Measurements from ENCODE around the gene DLEC1. TPM values are rescaled to one million over a fixed set of nuclear protein-coding genes. Genes with fewer than 3 reads are reported as not detected.

The DLEC1 gene
- total and polyA plus RNA-seq, 4 donors: 1.2 to 8.4 (median 7.0) TPM

DNA sequence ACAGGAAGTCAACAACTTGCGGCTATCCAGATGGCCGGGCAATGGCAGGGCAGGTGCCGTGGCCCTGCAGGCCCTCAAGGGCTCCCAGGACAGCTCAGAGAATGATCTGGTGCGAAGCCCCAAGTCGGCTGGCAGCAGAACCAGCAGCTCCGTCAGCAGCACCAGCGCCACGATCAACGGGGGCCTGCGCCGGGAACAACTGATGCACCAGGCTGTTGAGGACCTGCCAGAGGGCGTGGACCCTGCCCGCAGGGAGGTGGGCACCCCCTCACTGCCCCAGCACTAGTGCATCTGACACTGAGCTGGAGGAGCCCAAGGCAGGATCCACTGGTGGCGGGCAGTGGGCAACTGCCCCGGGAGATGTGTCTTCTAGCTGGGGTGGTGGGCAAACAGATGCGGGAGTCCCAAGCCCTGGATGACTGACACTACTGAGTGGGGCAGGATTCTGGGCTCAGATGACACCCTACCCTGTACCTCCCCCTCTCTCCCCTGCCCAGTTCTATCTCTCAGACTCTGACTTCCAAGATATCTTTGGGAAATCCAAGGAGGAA, 32.5 kb upstream of the DLEC1 start:
- WGBS (ENCODE audit: insufficient coverage): 96% methylated on average over 16 of the region's 16 CpGs
- H3K36me3 ChIP-seq (ENCODE audit: control insufficient read depth, insufficient read depth, low read length): peaks cover 88% of the 10 kb centered on the region
- no peak for DNase-seq (ENCODE audit: low read depth in 4 of 6, low spot score in 6 of 6)
- H3K9me3 ChIP-seq (ENCODE audit: control insufficient read depth, insufficient read depth, low read length): no peaks in the 10 kb centered on the region
- H3K4me3 ChIP-seq (ENCODE audit: low read depth, low read length): no peak overlapping the region
- H3K27ac ChIP-seq (ENCODE audit: low read depth, low read length): no peak overlapping the region
- no peaks in the 10 kb centered on the region for H3K27me3 ChIP-seq (ENCODE audit: control insufficient read depth, insufficient read depth, low read length)
- peaks cover 47% of the 10 kb centered on the region for H3K4me1 ChIP-seq (ENCODE audit: control insufficient read depth, insufficient read depth, low read length)

DNA sequence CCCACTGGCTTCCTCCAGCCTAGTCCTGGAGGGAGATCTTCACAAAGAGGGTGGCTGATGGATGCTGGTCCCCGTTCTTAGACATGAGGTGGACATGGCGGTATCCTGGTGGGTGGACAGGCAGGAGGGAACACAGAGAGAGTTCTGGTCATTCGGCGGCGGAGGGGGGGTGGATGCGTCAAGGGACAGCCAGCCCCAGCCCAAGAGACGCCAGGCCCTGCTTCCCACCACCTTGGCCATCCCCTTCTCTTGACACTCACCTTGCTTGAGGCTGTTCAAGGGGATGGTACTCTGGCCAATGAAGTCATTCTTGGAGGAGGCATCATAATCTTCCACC, 31.3 kb upstream of the DLEC1 start:
- 94% methylated on average over 5 of the region's 7 CpGs for WGBS (ENCODE audit: insufficient coverage)
- Histone ChIP-seq H3K9me3 (ENCODE audit: control insufficient read depth, insufficient read depth, low read length) (no peaks in the 10 kb centered on the region), H3K27ac (ENCODE audit: low read depth, low read length) (no peak overlapping the region), H3K4me1 (ENCODE audit: control insufficient read depth, insufficient read depth, low read length) (peaks cover 37% of the 10 kb centered on the region), H3K4me3 (ENCODE audit: low read depth, low read length) (no peak overlapping the region), H3K27me3 (ENCODE audit: control insufficient read depth, insufficient read depth, low read length) (no peaks in the 10 kb centered on the region), H3K36me3 (ENCODE audit: control insufficient read depth, insufficient read depth, low read length) (peaks cover 81% of the 10 kb centered on the region)
- no peak for DNase-seq (ENCODE audit: low read depth in 4 of 6, low spot score in 6 of 6)

DNA sequence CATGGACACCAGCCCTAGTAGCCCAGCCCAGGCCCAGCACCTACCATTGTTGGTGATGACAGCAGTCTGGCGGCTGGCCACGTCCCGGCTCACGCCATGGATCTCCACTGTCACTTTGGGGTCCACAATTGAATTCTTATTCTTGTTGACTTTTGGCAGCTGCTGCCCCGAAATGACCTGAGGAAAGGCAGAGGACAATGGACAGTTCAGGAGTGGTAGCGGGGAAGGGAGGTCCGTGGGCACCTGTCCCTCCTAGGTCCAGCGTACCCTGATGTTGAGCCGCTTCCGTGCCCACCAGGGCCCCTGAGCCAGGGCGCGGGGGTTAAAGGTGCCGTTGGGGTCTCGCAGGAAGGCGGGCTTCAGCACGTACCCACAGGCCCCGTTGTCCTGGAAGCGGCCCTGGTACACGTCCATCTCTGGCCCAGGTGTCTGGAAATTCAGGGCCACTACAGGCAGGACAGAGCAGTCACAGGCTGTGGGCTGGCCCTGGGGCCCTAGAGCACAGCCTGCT, 30.8 kb upstream of the DLEC1 start:
- peaks cover 32% of the 10 kb centered on the region for H3K4me1 ChIP-seq (ENCODE audit: control insufficient read depth, insufficient read depth, low read length)
- H3K9me3 ChIP-seq (ENCODE audit: control insufficient read depth, insufficient read depth, low read length): no peaks in the 10 kb centered on the region
- H3K4me3 ChIP-seq (ENCODE audit: low read depth, low read length): no peak overlapping the region
- no peak overlapping the region for H3K27ac ChIP-seq (ENCODE audit: low read depth, low read length)
- WGBS (ENCODE audit: insufficient coverage): 95% methylated on average over 19 of the region's 19 CpGs
- H3K27me3 ChIP-seq (ENCODE audit: control insufficient read depth, insufficient read depth, low read length): no peaks in the 10 kb centered on the region
- peaks cover 78% of the 10 kb centered on the region for H3K36me3 ChIP-seq (ENCODE audit: control insufficient read depth, insufficient read depth, low read length)
- DNase-seq (ENCODE audit: low read depth in 4 of 6, low spot score in 6 of 6): no peak

DNA sequence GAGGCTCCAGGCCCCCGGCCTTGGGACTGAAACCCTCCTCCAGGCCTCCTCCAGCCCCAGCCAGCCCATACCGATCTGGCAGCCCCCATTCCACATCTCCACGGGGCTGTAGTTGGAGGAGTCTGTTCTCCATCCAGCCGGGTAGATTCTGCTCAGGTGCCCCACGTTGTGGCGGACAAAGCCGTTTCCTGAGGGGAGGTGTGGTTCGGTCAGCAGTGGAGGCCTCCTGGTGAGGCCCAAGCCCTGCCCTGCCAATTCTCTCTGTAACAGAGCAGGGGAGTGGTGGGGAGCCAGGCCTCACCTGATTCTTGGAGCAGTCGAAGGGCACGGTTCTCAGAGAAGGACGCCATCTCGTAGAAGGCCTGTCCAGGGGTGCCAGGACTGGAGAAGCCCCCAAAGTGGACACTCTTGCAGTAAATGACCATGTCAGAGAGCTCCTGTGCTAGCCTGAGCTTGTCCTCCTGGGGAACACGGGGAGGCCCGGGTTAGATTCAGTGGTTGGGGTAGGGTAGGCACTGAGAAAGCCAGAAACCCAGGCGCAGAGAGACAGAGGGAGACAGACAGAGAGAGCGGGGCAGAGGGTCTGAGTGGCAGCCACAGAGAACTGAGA, 29.9 kb upstream of the DLEC1 start:
- Histone ChIP-seq H3K27me3 (ENCODE audit: control insufficient read depth, insufficient read depth, low read length) (no peaks in the 10 kb centered on the region), H3K9me3 (ENCODE audit: control insufficient read depth, insufficient read depth, low read length) (no peaks in the 10 kb centered on the region), H3K36me3 (ENCODE audit: control insufficient read depth, insufficient read depth, low read length) (peaks cover 69% of the 10 kb centered on the region), H3K4me1 (ENCODE audit: control insufficient read depth, insufficient read depth, low read length) (peaks cover 23% of the 10 kb centered on the region), H3K27ac (ENCODE audit: low read depth, low read length) (no peak overlapping the region), H3K4me3 (ENCODE audit: low read depth, low read length) (no peak overlapping the region)
- no peak for DNase-seq (ENCODE audit: low read depth in 4 of 6, low spot score in 6 of 6)
- 83% methylated on average over 13 of the region's 16 CpGs for WGBS (ENCODE audit: insufficient coverage)

DNA sequence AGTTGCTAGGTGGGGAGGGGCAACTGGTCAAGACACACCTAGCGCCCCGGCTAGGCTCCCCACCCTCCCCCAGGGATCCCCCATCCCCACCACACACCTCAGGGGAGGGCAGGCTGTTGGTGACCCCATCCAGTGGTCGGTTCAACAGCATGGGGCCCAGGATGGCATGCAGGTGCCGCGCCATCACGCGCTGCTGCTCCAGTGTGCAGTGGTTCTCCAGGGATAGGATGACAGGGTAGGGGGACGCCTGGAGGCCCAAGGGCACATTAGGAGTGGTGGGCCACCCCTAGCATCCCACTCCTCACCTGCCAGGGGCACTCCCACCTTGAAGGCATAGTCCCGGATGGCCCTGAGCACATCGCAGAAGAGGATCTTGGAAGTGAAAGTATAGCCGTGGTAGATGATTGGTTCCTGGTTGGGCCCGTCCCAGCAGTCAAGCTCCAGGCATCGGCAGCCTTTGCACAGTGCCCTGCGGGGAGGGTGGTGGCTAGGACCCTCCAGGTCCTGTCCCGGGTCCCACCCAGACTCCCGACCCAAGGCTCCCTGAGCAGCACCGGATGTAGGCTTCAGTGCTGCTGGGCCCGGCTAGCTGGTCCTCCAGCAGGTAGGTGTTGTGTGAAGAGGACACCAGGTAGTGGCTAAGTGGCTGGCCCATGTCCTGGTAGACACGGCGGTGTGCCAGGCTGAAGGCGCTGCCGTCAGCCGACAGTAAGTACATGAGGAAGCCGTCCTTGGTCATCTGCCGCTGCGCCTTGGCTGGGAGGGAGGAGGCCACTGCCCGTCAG, 29.0 kb upstream of the DLEC1 start:
- peaks cover 68% of the 10 kb centered on the region for H3K36me3 ChIP-seq (ENCODE audit: control insufficient read depth, insufficient read depth, low read length)
- 94% methylated on average over 22 of the region's 27 CpGs for WGBS (ENCODE audit: insufficient coverage)

DNA sequence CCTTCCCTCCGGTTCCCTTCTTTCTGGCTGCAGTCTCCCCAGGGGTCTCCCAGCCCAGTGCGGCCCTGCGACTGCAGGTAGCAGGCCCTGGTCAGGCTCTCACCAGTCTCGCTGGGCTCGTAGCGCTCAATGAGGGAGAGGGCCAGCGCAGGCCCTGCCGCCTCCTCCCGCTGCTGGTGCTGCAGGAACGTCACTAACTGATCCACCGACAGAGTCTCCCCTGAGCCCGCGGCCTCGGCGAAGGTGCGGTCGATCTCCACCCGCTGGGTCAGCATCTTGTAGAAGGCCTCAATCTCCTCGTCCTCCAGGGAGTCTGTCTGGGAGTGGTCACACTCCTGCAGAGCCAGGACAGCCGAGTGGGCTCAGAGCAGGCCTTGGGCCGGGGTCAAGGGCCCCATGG, 27.9 kb upstream of the DLEC1 start:
- Histone ChIP-seq H3K36me3 (ENCODE audit: control insufficient read depth, insufficient read depth, low read length) (peaks cover 63% of the 10 kb centered on the region), H3K4me3 (ENCODE audit: low read depth, low read length) (no peak overlapping the region), H3K9me3 (ENCODE audit: control insufficient read depth, insufficient read depth, low read length) (no peaks in the 10 kb centered on the region), H3K4me1 (ENCODE audit: control insufficient read depth, insufficient read depth, low read length) (peaks cover 3% of the 10 kb centered on the region), H3K27ac (ENCODE audit: low read depth, low read length) (no peak overlapping the region), H3K27me3 (ENCODE audit: control insufficient read depth, insufficient read depth, low read length) (no peaks in the 10 kb centered on the region)
- no peak for DNase-seq (ENCODE audit: low read depth in 4 of 6, low spot score in 6 of 6)
- 87% methylated on average over 21 of the region's 21 CpGs for WGBS (ENCODE audit: insufficient coverage)

More for the DNA sequence above, 29.0 kb upstream of the DLEC1 start:
- H3K4me1 ChIP-seq (ENCODE audit: control insufficient read depth, insufficient read depth, low read length): peaks cover 14% of the 10 kb centered on the region
- no peaks in the 10 kb centered on the region for H3K9me3 ChIP-seq (ENCODE audit: control insufficient read depth, insufficient read depth, low read length)
- H3K27me3 ChIP-seq (ENCODE audit: control insufficient read depth, insufficient read depth, low read length): no peaks in the 10 kb centered on the region
- no peak overlapping the region for H3K27ac ChIP-seq (ENCODE audit: low read depth, low read length)
- no peak overlapping the region for H3K4me3 ChIP-seq (ENCODE audit: low read depth, low read length)
- DNase-seq (ENCODE audit: low read depth in 4 of 6, low spot score in 6 of 6): no peak

DNA sequence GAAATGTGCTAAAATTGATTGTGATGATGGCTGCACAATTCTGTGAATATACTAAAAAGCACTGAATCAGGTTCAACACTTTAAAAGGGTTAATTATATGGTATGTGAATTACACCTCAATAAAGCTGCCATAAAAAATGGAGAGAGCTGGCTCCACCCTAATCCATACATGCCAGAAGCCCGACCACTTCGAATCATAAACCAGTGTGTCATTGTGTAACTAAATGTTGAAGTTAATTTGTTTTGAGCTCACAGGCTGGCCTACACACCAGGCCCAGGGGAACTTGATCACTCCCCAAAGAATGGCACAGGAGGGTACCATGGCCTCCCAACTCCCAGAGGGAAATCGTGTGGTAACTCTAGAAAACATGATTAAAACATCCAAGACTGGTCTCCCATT, 23.5 kb upstream of the DLEC1 start:
- DNase-seq (ENCODE audit: low read depth in 4 of 6, low spot score in 6 of 6): no peak
- H3K27ac ChIP-seq (ENCODE audit: low read depth, low read length): no peak overlapping the region
- peaks cover 8% of the 10 kb centered on the region for H3K4me1 ChIP-seq (ENCODE audit: control insufficient read depth, insufficient read depth, low read length)
- H3K4me3 ChIP-seq (ENCODE audit: low read depth, low read length): no peak overlapping the region
- no peaks in the 10 kb centered on the region for H3K27me3 ChIP-seq (ENCODE audit: control insufficient read depth, insufficient read depth, low read length)
- H3K36me3 ChIP-seq (ENCODE audit: control insufficient read depth, insufficient read depth, low read length): peaks cover 58% of the 10 kb centered on the region
- no peaks in the 10 kb centered on the region for H3K9me3 ChIP-seq (ENCODE audit: control insufficient read depth, insufficient read depth, low read length)
- 88% methylated on average over 1 of the region's 3 CpGs for WGBS (ENCODE audit: insufficient coverage)

DNA sequence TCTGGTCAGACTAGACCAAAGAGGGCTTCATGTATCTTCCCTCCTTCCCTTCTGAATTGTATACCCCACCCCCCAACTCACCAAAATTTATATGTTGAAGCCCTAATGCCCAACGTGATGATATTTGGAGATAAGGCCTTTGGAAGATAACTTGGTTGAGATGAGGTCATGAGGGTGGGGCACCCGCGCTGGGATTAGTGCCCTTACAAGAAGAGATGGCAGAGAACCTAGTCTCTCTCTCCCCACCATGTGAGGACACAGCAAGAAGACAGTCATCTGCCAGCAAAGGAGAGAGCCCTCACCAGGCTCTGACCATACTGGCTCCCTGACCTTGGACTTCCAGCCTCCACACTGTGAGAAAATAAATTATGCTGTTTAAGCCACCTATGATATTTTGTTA, 23.0 kb upstream of the DLEC1 start:
- no peak overlapping the region for H3K27ac ChIP-seq (ENCODE audit: low read depth, low read length)
- DNase-seq (ENCODE audit: low read depth in 4 of 6, low spot score in 6 of 6): no peak
- no CpG with 5 or more reads among the region's 3 CpGs for WGBS (ENCODE audit: insufficient coverage)
- peaks cover 53% of the 10 kb centered on the region for H3K36me3 ChIP-seq (ENCODE audit: control insufficient read depth, insufficient read depth, low read length)
- H3K4me3 ChIP-seq (ENCODE audit: low read depth, low read length): no peak overlapping the region
- H3K4me1 ChIP-seq (ENCODE audit: control insufficient read depth, insufficient read depth, low read length): peaks cover 8% of the 10 kb centered on the region
- no peaks in the 10 kb centered on the region for H3K9me3 ChIP-seq (ENCODE audit: control insufficient read depth, insufficient read depth, low read length)
- H3K27me3 ChIP-seq (ENCODE audit: control insufficient read depth, insufficient read depth, low read length): no peaks in the 10 kb centered on the region

DNA sequence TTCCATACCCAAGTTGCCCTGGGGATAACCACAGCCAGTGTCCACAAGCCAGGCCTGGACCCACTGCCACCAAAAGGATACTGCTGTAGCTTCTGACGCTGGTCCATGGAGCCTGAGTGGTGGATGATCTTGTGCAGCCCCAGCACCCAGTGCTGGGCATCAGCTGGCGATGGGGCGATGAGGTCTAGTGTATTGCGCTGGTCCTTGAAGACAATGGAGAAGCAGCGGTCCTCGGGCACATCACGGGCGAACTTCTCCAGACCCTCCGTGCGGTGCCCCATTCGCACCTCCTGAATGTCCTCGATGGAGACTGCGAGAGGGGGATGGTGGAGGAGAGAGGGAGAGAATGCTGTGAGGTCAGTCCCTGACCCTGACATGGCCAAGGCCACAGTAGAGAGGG, 22.6 kb upstream of the DLEC1 start:
- peaks cover 8% of the 10 kb centered on the region for H3K4me1 ChIP-seq (ENCODE audit: control insufficient read depth, insufficient read depth, low read length)
- H3K9me3 ChIP-seq (ENCODE audit: control insufficient read depth, insufficient read depth, low read length): no peaks in the 10 kb centered on the region
- DNase-seq (ENCODE audit: low read depth in 4 of 6, low spot score in 6 of 6): no peak
- no peak overlapping the region for H3K4me3 ChIP-seq (ENCODE audit: low read depth, low read length)
- H3K27ac ChIP-seq (ENCODE audit: low read depth, low read length): no peak overlapping the region
- peaks cover 49% of the 10 kb centered on the region for H3K36me3 ChIP-seq (ENCODE audit: control insufficient read depth, insufficient read depth, low read length)
- H3K27me3 ChIP-seq (ENCODE audit: control insufficient read depth, insufficient read depth, low read length): no peaks in the 10 kb centered on the region
- WGBS (ENCODE audit: insufficient coverage): 98% methylated on average over 13 of the region's 13 CpGs

All from spinal cord (tissue), 10 donors.